H1 (cell line): ENCODE measurements around the gene MYL2. TPM values are rescaled to one million over a fixed set of nuclear protein-coding genes. Genes with fewer than 3 reads are reported as not detected.

Source experiments
- CTCF ChIA-PET: fragments of 300-600 bp; sonication (Branson Sonifier 250); formaldehyde crosslinking; loops from one replicate; lab custom pipeline; 2021; ENCODE audit not compliant: partially characterized antibody; lab: Charles Lee
- POLR2A ChIA-PET: fragments of 300-600 bp; sonication (Branson Sonifier 250); formaldehyde crosslinking; loops from one replicate; lab custom pipeline; 2021; ENCODE audit warnings: inconsistent platforms; ENCODE audit not compliant: partially characterized antibody; lab: Charles Lee
- DNase-seq, 2 experiments: peaks; one replicate each; pipeline versions ENCODE4 v3.0.0 to v3.0.0-alpha.2; 2010 to 2022; ENCODE audit warnings: low spot score in 2 of 2, low read depth in 1 of 2, mixed read lengths in 1 of 2
- FAIRE-seq: peaks from 2 replicates; lab custom pipeline; 2011; peaks lifted over from hg19 to GRCh38; lab: Jason Lieb, UNC
- H2AFZ ChIP-seq: 2 replicates; pipeline ENCODE4 v1.8.1; 2012; ENCODE audit warnings: low read length, inconsistent platforms
- H2AK5ac ChIP-seq: 2 replicates; pipeline ENCODE4 v1.6.1; 2013; ENCODE audit warnings: low read depth, low read length
- H2BK120ac ChIP-seq: replicated peaks from 2 replicates; pipeline ENCODE3; 2013; ENCODE audit warnings: low read depth, low read length, inconsistent platforms
- H2BK12ac ChIP-seq: 2 replicates; pipeline ENCODE4 v1.6.1; 2013; ENCODE audit warnings: low read depth, low read length
- H2BK15ac ChIP-seq: 2 replicates; pipeline ENCODE4 v1.6.1; 2013; ENCODE audit warnings: low read length
- H2BK20ac ChIP-seq: 2 replicates; pipeline ENCODE4 v1.6.1; 2013; ENCODE audit warnings: low read length
- H2BK5ac ChIP-seq: 2 replicates; pipeline ENCODE4 v1.6.1; 2013; ENCODE audit warnings: low read depth, low read length
- H3K14ac ChIP-seq: 2 replicates; pipeline ENCODE4 v1.6.1; 2013; ENCODE audit warnings: inconsistent platforms; ENCODE audit not compliant: insufficient read length
- H3K18ac ChIP-seq: 2 replicates; pipeline ENCODE4 v1.6.1; 2013; ENCODE audit warnings: low read length; ENCODE audit errors: extremely low read depth
- H3K23ac ChIP-seq: 2 replicates; pipeline ENCODE4 v1.6.1; 2013; ENCODE audit warnings: inconsistent platforms; ENCODE audit not compliant: insufficient read length
- H3K23me2 ChIP-seq: 2 replicates; pipeline ENCODE4 v1.6.1; 2013; ENCODE audit warnings: low read depth, low read length
- H3K27ac ChIP-seq: 2 replicates; pipeline ENCODE4 v1.6.1; 2011; ENCODE audit warnings: low read depth, low read length, inconsistent platforms
- H3K27me3 ChIP-seq, 4 experiments: replicated peaks in 1 of 4; 1 replicate in 1 of 4; 2 replicates in 3 of 4; pipeline versions ENCODE4 v1.6.1 to v1.8.1; 2011 to 2013; ENCODE audit warnings: low read length in 3 of 4, mild to moderate bottlenecking in 3 of 4, inconsistent platforms in 2 of 4, mixed read lengths in 2 of 4, moderate library complexity in 1 of 4; ENCODE audit not compliant: control insufficient read depth in 3 of 4, insufficient read depth in 3 of 4; ENCODE audit errors: extremely low read depth in 1 of 4
- H3K36me3 ChIP-seq, 4 experiments: 2 replicates each; pipeline versions ENCODE4 v1.6.1 to v1.8.1; 2011 to 2013; ENCODE audit warnings: mild to moderate bottlenecking in 4 of 4, low read length in 3 of 4, moderate library complexity in 2 of 4, control low read depth in 1 of 4, inconsistent platforms in 1 of 4; ENCODE audit not compliant: insufficient read depth in 4 of 4, control insufficient read depth in 2 of 4
- H3K4ac ChIP-seq: replicated peaks from 2 replicates; pipeline ENCODE3; 2013; ENCODE audit warnings: low read length, low read depth, mixed read lengths, inconsistent platforms; ENCODE audit not compliant: insufficient read length
- H3K4me1 ChIP-seq, 4 experiments: replicated peaks in 1 of 4; 1 replicate in 1 of 4; 2 replicates in 3 of 4; pipeline versions ENCODE4 v1.6.1 to v1.8.1; 2011 to 2013; ENCODE audit warnings: low read length in 3 of 4, inconsistent platforms in 2 of 4, mixed read lengths in 1 of 4; ENCODE audit not compliant: insufficient read depth in 4 of 4, control insufficient read depth in 3 of 4
- H3K4me2 ChIP-seq, 2 experiments: 2 replicates each; pipeline versions ENCODE4 v1.6.1 to v1.8.1; 2011 to 2013; ENCODE audit warnings: low read depth in 2 of 2, low read length in 2 of 2, control low read depth in 1 of 2, inconsistent platforms in 1 of 2, mild to moderate bottlenecking in 1 of 2; ENCODE audit not compliant: insufficient read depth in 1 of 2
- H3K4me3 ChIP-seq, 4 experiments: fragments of 200-600, 300-600 bp in 1 of 4; sonication (generic), shearing (Covaris generic), sonication (Bioruptor Twin) in 1 of 4; 2 replicates each; pipeline versions ENCODE4 v1.5.1 to v1.8.1; 2011 to 2016; ENCODE audit warnings: low read length in 4 of 4, low read depth in 3 of 4, control low read depth in 2 of 4, inconsistent platforms in 2 of 4, mild to moderate bottlenecking in 2 of 4, mixed read lengths in 1 of 4, moderate library complexity in 1 of 4; ENCODE audit not compliant: insufficient read depth in 2 of 4; ENCODE audit errors: extremely low read depth in 1 of 4
- H3K56ac ChIP-seq: replicated peaks from 2 replicates; pipeline ENCODE3; 2013; ENCODE audit warnings: low read depth, mild to moderate bottlenecking, mixed read lengths, low read length, inconsistent platforms; ENCODE audit not compliant: insufficient read length
- H3K79me1 ChIP-seq: 2 replicates; pipeline ENCODE4 v1.6.1; 2013; ENCODE audit warnings: low read depth, low read length, control low read depth
- H3K79me2 ChIP-seq, 2 experiments: 2 replicates each; pipeline versions ENCODE4 v1.6.1 to v1.8.1; 2012 to 2013; ENCODE audit warnings: low read length in 2 of 2, mild to moderate bottlenecking in 2 of 2, inconsistent platforms in 1 of 2; ENCODE audit not compliant: insufficient read depth in 2 of 2, control insufficient read depth in 1 of 2
- H3K9ac ChIP-seq, 4 experiments: replicated peaks in 1 of 4; 1 replicate in 1 of 4; 2 replicates in 3 of 4; pipeline versions ENCODE4 v1.6.1 to v1.8.1; 2011 to 2013; ENCODE audit warnings: low read depth in 3 of 4, low read length in 3 of 4, control low read depth in 2 of 4, mild to moderate bottlenecking in 2 of 4, moderate library complexity in 2 of 4, inconsistent platforms in 1 of 4; ENCODE audit errors: extremely low read depth in 1 of 4
- H3K9me3 ChIP-seq, 2 experiments: 2 replicates each; pipeline versions ENCODE4 v1.6.1 to v1.8.1; 2012 to 2013; ENCODE audit warnings: mild to moderate bottlenecking in 2 of 2, moderate library complexity in 2 of 2, control low read depth in 1 of 2, inconsistent platforms in 1 of 2, low read depth in 1 of 2, low read length in 1 of 2, mixed read lengths in 1 of 2; ENCODE audit not compliant: insufficient read depth in 2 of 2
- H4K20me1 ChIP-seq, 2 experiments: replicated peaks in 1 of 2; 2 replicates each; pipeline versions ENCODE3 to v1.8.1; 2011 to 2013; ENCODE audit warnings: inconsistent platforms in 2 of 2, low read length in 2 of 2, mild to moderate bottlenecking in 1 of 2; ENCODE audit not compliant: insufficient read depth in 2 of 2, control insufficient read depth in 1 of 2
- H4K5ac ChIP-seq: 2 replicates; pipeline ENCODE4 v1.6.1; 2013; ENCODE audit warnings: low read length, low read depth, mixed read lengths, inconsistent platforms; ENCODE audit not compliant: insufficient read length
- H4K8ac ChIP-seq: 2 replicates; pipeline ENCODE4 v1.8.0; 2013; ENCODE audit warnings: mild to moderate bottlenecking, moderate library complexity, low read length, inconsistent platforms; ENCODE audit not compliant: insufficient read depth; ENCODE audit errors: extremely low read depth
- H4K91ac ChIP-seq: replicated peaks from 2 replicates; pipeline ENCODE3; 2013; ENCODE audit warnings: low read length, mixed read lengths, inconsistent platforms; ENCODE audit not compliant: insufficient read length
- CBX5 ChIP-seq: fragments of 300-800, 300-1000 bp; sonication (generic); IDR thresholded peaks from 2 replicates; pipeline ENCODE4 v1.7.1; 2016; ENCODE audit warnings: antibody characterized with exemption, low read length, low read depth
- HDAC2 ChIP-seq, 2 experiments: fragments of 300-600 bp in 1 of 2; sonication (generic) in 1 of 2; IDR thresholded peaks; 2 replicates each; pipeline ENCODE4 v1.6.1; 2011 to 2012; ENCODE audit warnings: low read depth in 2 of 2, low read length in 2 of 2, mild to moderate bottlenecking in 2 of 2, moderate library complexity in 2 of 2, borderline replicate concordance in 1 of 2, inconsistent platforms in 1 of 2
- MAX ChIP-seq: IDR thresholded peaks from 2 replicates; pipeline ENCODE4 v1.6.1; 2012; ENCODE audit warnings: inconsistent platforms
- RBBP5 ChIP-seq: IDR thresholded peaks from 2 replicates; pipeline ENCODE4 v1.7.1; 2012; ENCODE audit warnings: low read depth, mild to moderate bottlenecking, inconsistent platforms, low read length, moderate library complexity, borderline replicate concordance
- SIRT6 ChIP-seq: IDR thresholded peaks from one replicate; pipeline ENCODE4 v1.7.1; 2012; ENCODE audit warnings: low read length, inconsistent platforms
- SIX5 ChIP-seq: IDR thresholded peaks from 2 replicates; pipeline ENCODE4 v1.6.1; 2011; ENCODE audit warnings: mild to moderate bottlenecking, low read depth, low read length
- SP2 ChIP-seq: IDR thresholded peaks from 2 replicates; pipeline ENCODE4 v1.6.1; 2012; ENCODE audit warnings: mild to moderate bottlenecking, low read length, inconsistent platforms
- USF2 ChIP-seq: IDR thresholded peaks from 2 replicates; pipeline ENCODE4 v1.6.1; 2011; ENCODE audit warnings: low read length, improper control_type of control experiment
- WGBS, 2 experiments: shearing (Covaris generic) in 1 of 2; methylation state at CpG; one replicate each; pipeline versions ENCODE4 v1.1.6 to v1.1.7; 2013 to 2015; ENCODE audit warnings: low lambda C conversion rate in 2 of 2, mixed read lengths in 2 of 2, inconsistent platforms in 1 of 2, low coverage in 1 of 2, missing lambda C conversion rate in 1 of 2; ENCODE audit not compliant: insufficient replicate concordance in 2 of 2, insufficient coverage in 1 of 2, insufficient read length in 1 of 2; ENCODE audit errors: extremely low coverage in 1 of 2, missing lambda C conversion rate in 1 of 2; 5-methylcytosine and 5-hydroxymethylcytosine counted together
- polyA plus RNA-seq, 7 experiments: library from polyadenylated mRNA; depleted of rRNA in 3 of 7; stranded (reverse) in 5 of 7; unstranded in 2 of 7; fragments of >200 nt in 5 of 7; fragments of 200-250 nt in 2 of 7; gene quantifications; 1 replicate in 5 of 7; 2 replicates in 1 of 7; 4 replicates in 1 of 7; pipeline versions ENCODE4 v1.2.1 to v1.2.3, GENCODE V29; 2011 to 2013; ENCODE audit warnings: missing spikeins in 2 of 7, mixed read lengths in 2 of 7
- total RNA-seq: library from RNA; stranded (reverse); fragmentation: NEBNext Ultra II Directional; extraction: Animal tissue kit (Norgen Biotek cat#: 25700); gene quantifications from 2 replicates; pipeline ENCODE4 v1.2.1, GENCODE V29; 2021

MYL2 gene
- total and polyA plus RNA-seq, 2 of the 8 experiments (the other 6 are each of a cell fraction or from before 2014, with no cell fraction given), result not detected

GRCh38 chr12:110957652-110958051 is 37.3 kb upstream of the MYL2 start:
- H3K18ac ChIP-seq, result no peak overlapping the region
- no peak overlapping the region for H2BK12ac ChIP-seq
- H3K4me3 ChIP-seq, result no peak overlapping the region
- ChIA-PET POLR2A (no interaction called here), CTCF (interaction anchor here (0.7 to 2.1 kb wide), 5 partner anchors 13 to 64 kb away, joined by 3 to 6 read pairs (median 5); no protein-coding TSS in a partner anchor)
- no peak overlapping the region for H4K5ac ChIP-seq
- H3K4me2 ChIP-seq, result no peak overlapping the region
- no peaks in the 10 kb centered on the region for H3K79me1 ChIP-seq
- 90% methylated on average over 9 of the region's 9 CpGs; no CpG with 5 or more reads in 1 of the 2 experiments for WGBS, 2 experiments
- no peak overlapping the region for H2AK5ac ChIP-seq
- H3K36me3 ChIP-seq, result no peaks in the 10 kb centered on the region
- H2BK20ac ChIP-seq, result no peak overlapping the region
- H3K23ac ChIP-seq, result no peak overlapping the region
- no peak overlapping the region for H3K4ac ChIP-seq
- H4K20me1 ChIP-seq, result no peaks in the 10 kb centered on the region
- no peak overlapping the region for H4K91ac ChIP-seq
- H3K56ac ChIP-seq, result no peak overlapping the region
- no peak overlapping the region for H2BK120ac ChIP-seq
- H3K27me3 ChIP-seq, result no peaks in the 10 kb centered on the region
- TF ChIP-seq MAX (no peak), SIRT6 (no peak), CBX5 (no peak), SIX5 (no peak), RBBP5 (no peak), SP2 (no peak), HDAC2 (IDR thresholded peaks at IDR 0.05; ENCODE audit: borderline replicate concordance in 1 of 2, low read depth in 2 of 2, low read length in 2 of 2) (no peak), USF2 (no peak)
- no peak overlapping the region for H3K14ac ChIP-seq
- no peak overlapping the region for H3K27ac ChIP-seq
- no peaks in the 10 kb centered on the region for H3K4me1 ChIP-seq
- H3K23me2 ChIP-seq, result no peaks in the 10 kb centered on the region
- H3K9ac ChIP-seq, result no peak overlapping the region
- H4K8ac ChIP-seq, result no peak overlapping the region
- FAIRE-seq, result no peak
- no peak overlapping the region for H2BK15ac ChIP-seq
- no peak overlapping the region for H2BK5ac ChIP-seq
- no peak overlapping the region for H2AFZ ChIP-seq
- 0 out of 4 replicates have a peak, but pooled peaks cover 0 to 2% of the 10 kb centered on the region in 2 experiments for H3K9me3 ChIP-seq
- no peaks in the 10 kb centered on the region for H3K79me2 ChIP-seq
- DNase-seq, result no peak
